PC-9 (cell line): ENCODE results near the gene CFH. TPM values are rescaled to one million over a fixed set of nuclear protein-coding genes. Genes with fewer than 3 reads are reported as not detected.
A peak's percentile ranks its signal among the peaks of the same experiment; 100 is the strongest.

ENCODE experiments used
- BruUV-seq: library from RNA; stranded (reverse); fragments of 400-500 nt; replicated peaks from 2 replicates; lab custom pipeline; 2021; lab: Mats Ljungman, UMichigan
- CTCF ChIA-PET: fragments of 300-600 bp; sonication (Branson Sonifier 250); formaldehyde crosslinking; loops from one replicate; lab custom pipeline; 2022; ENCODE audit warnings: antibody characterized with exemption; lab: Charles Lee
- POLR2A ChIA-PET: fragments of 300-600 bp; sonication (Branson Sonifier 250); formaldehyde crosslinking; loops from one replicate; lab custom pipeline; 2022; ENCODE audit warnings: antibody characterized with exemption; ENCODE audit not compliant: unreplicated experiment; lab: Charles Lee
- DNase-seq, 2 experiments: peaks; one replicate each; pipeline versions ENCODE4 v3.0.0 to v3.0.0-alpha.2; 2015 to 2022; ENCODE audit warnings: mixed read lengths in 1 of 2
- H2AFZ ChIP-seq: fragments of 200-600 bp; sonication (generic); 2 replicates; pipeline ENCODE4 v1.8.1; 2017; ENCODE audit warnings: antibody characterized with exemption
- H3F3A ChIP-seq: fragments of 200-600 bp; sonication (generic); 2 replicates; pipeline ENCODE4 v1.8.1; 2017; ENCODE audit warnings: antibody characterized with exemption, mild to moderate bottlenecking, low read depth; ENCODE audit not compliant: insufficient read depth
- H3K27ac ChIP-seq: fragments of 200-600 bp; sonication (generic); 2 replicates; pipeline ENCODE4 v1.6.1; 2016; ENCODE audit warnings: mixed run types
- H3K27me3 ChIP-seq: fragments of 200-600 bp; sonication (generic); 2 replicates; pipeline ENCODE4 v1.6.1; 2016; ENCODE audit warnings: low read depth, mixed run types; ENCODE audit not compliant: insufficient read depth
- H3K36me3 ChIP-seq: fragments of 200-600 bp; sonication (generic); 2 replicates; pipeline ENCODE4 v1.6.1; 2016; ENCODE audit warnings: low read depth, mixed run types
- H3K4me1 ChIP-seq: fragments of 200-600 bp; sonication (generic); replicated peaks from 2 replicates; pipeline ENCODE4 v1.6.1; 2016; ENCODE audit warnings: mixed run types; ENCODE audit not compliant: insufficient read depth
- H3K4me2 ChIP-seq: fragments of 200-600 bp; sonication (generic); 2 replicates; pipeline ENCODE4 v1.6.1; 2017; ENCODE audit warnings: mixed run types
- H3K4me3 ChIP-seq: fragments of 200-600 bp; sonication (generic); 2 replicates; pipeline ENCODE4 v1.6.1; 2016; ENCODE audit warnings: mixed run types
- H3K79me2 ChIP-seq: fragments of 200-600 bp; sonication (generic); 2 replicates; pipeline ENCODE4 v1.6.1; 2017; ENCODE audit warnings: low read depth, mixed run types
- H3K9me2 ChIP-seq: fragments of 200-600 bp; sonication (generic); 2 replicates; pipeline ENCODE4 v1.8.1; 2017; ENCODE audit warnings: mild to moderate bottlenecking; ENCODE audit not compliant: insufficient read depth
- H3K9me3 ChIP-seq: fragments of 200-600 bp; sonication (generic); 2 replicates; pipeline ENCODE4 v1.8.1; 2016; ENCODE audit warnings: low read depth; ENCODE audit not compliant: insufficient read depth
- H4K20me1 ChIP-seq: fragments of 200-600 bp; sonication (generic); 2 replicates; pipeline ENCODE4 v1.8.1; 2017; ENCODE audit not compliant: insufficient read depth
- CTCF ChIP-seq: fragments of 200-600 bp; sonication (generic); conservative IDR thresholded peaks from 2 replicates; pipeline ENCODE4 v1.6.1; 2017; ENCODE audit warnings: mixed run types, antibody characterized with exemption, mild to moderate bottlenecking, moderate library complexity
- EZH2 ChIP-seq: fragments of 200-600 bp; sonication (generic); IDR thresholded peaks from 2 replicates; pipeline ENCODE4 v1.8.0; 2017; ENCODE audit warnings: antibody characterized with exemption, low read depth
- intact Hi-C: fragments of 100-400 bp; cut with micrococcal nuclease; formaldehyde crosslinking; loops from one replicate; pipeline ENCODE4 v1.10.0; 2022; ENCODE audit not compliant: unreplicated experiment
- total RNA-seq: library from RNA; stranded (reverse); gene quantifications from 2 replicates; pipeline ENCODE4 v1.2.3, GENCODE V29; 2021

The CFH gene
- total RNA-seq, 1 experiment from 2014 or later, result 3.8 TPM

GRCh38 chr1:196659471-196659870 is 7.6 kb downstream of the CFH start:
- no peak overlapping the region for H3K4me3 ChIP-seq
- no peak overlapping the region for H3K4me2 ChIP-seq
- H3F3A ChIP-seq, result no peaks in the 10 kb centered on the region
- ChIA-PET CTCF (no interaction called here), POLR2A (no interaction called here)
- no peaks in the 10 kb centered on the region for H3K36me3 ChIP-seq
- intact Hi-C loops, result no loop called here
- BruUV-seq, result no TSS peak
- H3K27ac ChIP-seq, result no peak overlapping the region
- H3K9me3 ChIP-seq, result no peaks in the 10 kb centered on the region
- H3K79me2 ChIP-seq, result no peaks in the 10 kb centered on the region
- no peaks in the 10 kb centered on the region for H3K9me2 ChIP-seq
- peak overlapping the region; percentile 33; the same call in 1 of the 2 replicates for H2AFZ ChIP-seq
- DNase-seq, result no peak
- H4K20me1 ChIP-seq, result no peaks in the 10 kb centered on the region
- H3K4me1 ChIP-seq, result no peaks in the 10 kb centered on the region
- H3K27me3 ChIP-seq, result no peaks in the 10 kb centered on the region
- TF ChIP-seq CTCF (no peak), EZH2 (no peak)

GRCh38 chr1:196660272-196660671 is 8.4 kb downstream of the CFH start:
- intact Hi-C loops, result loop anchor here (2.0 to 5.0 kb wide), 2 partner anchors 298 to 511 kb away; no protein-coding TSS in a partner anchor

GRCh38 chr1:196660852-196661251 is 9.0 kb downstream of the CFH start:
- no peaks in the 10 kb centered on the region for H3K4me1 ChIP-seq
- no peak for TF ChIP-seq EZH2
- peak; percentile 81 for TF ChIP-seq CTCF
- BruUV-seq, result no TSS peak
- no peak overlapping the region for H3K4me3 ChIP-seq
- H3K9me2 ChIP-seq, result no peaks in the 10 kb centered on the region
- H3K9me3 ChIP-seq, result no peaks in the 10 kb centered on the region
- H3K27ac ChIP-seq, result no peak overlapping the region
- peak overlapping the region; percentile 58 for H3K4me2 ChIP-seq
- ChIA-PET CTCF (interaction anchor here (0.6 to 2.2 kb wide), 2 partner anchors 305 to 512 kb away, joined by 5 to 13 read pairs; no protein-coding TSS in a partner anchor), POLR2A (no interaction called here)
- H3F3A ChIP-seq, result no peaks in the 10 kb centered on the region
- H2AFZ ChIP-seq, result no peak overlapping the region
- no peaks in the 10 kb centered on the region for H3K36me3 ChIP-seq
- no peak for DNase-seq
- H3K27me3 ChIP-seq, result no peaks in the 10 kb centered on the region
- H3K79me2 ChIP-seq, result no peaks in the 10 kb centered on the region
- intact Hi-C loops, result loop anchor here (1.0 to 5.0 kb wide), 3 partner anchors 299 to 512 kb away; no protein-coding TSS in a partner anchor
- H4K20me1 ChIP-seq, result no peaks in the 10 kb centered on the region

More at GRCh38 chr1:196660272-196660671, 8.4 kb downstream of the CFH start:
- H2AFZ ChIP-seq, result no peak overlapping the region
- H3K36me3 ChIP-seq, result no peaks in the 10 kb centered on the region
- H3K4me1 ChIP-seq, result no peaks in the 10 kb centered on the region
- no peak overlapping the region for H3K4me3 ChIP-seq
- no TSS peak for BruUV-seq
- no peaks in the 10 kb centered on the region for H3K9me2 ChIP-seq
- POLR2A ChIA-PET, result interaction anchor here (0.6 kb wide), 1 partner anchor 714 kb away, joined by 4 read pairs; no protein-coding TSS in a partner anchor
- no peaks in the 10 kb centered on the region for H3K27me3 ChIP-seq
- no peak for TF ChIP-seq EZH2
- no peak for TF ChIP-seq CTCF
- no peaks in the 10 kb centered on the region for H3K79me2 ChIP-seq
- H4K20me1 ChIP-seq, result no peaks in the 10 kb centered on the region
- H3K9me3 ChIP-seq, result no peaks in the 10 kb centered on the region
- CTCF ChIA-PET, result interaction anchor here (0.6 to 2.2 kb wide), 2 partner anchors 305 to 511 kb away, joined by 5 to 13 read pairs; no protein-coding TSS in a partner anchor
- H3K4me2 ChIP-seq, result no peak overlapping the region
- no peak overlapping the region for H3K27ac ChIP-seq
- no peak for DNase-seq
- no peaks in the 10 kb centered on the region for H3F3A ChIP-seq
